Tibial nerve (tissue), 4 donors: ENCODE measurements around the gene CAPN3. TPM values are rescaled to one million over a fixed set of nuclear protein-coding genes. Genes with fewer than 3 reads are reported as not detected.
A peak's percentile ranks its signal among the peaks of the same experiment; 100 is the strongest.

Source experiments
- DNase-seq, 2 donors: peaks; one replicate each; pipeline ENCODE4 v3.0.0-alpha.2; 2019; ENCODE audit warnings: low spot score in 2 of 2
- H3K27ac ChIP-seq, 4 donors: fragments of 200-600 bp; sonication (generic) in 3 of 4; one replicate each; pipeline ENCODE4 v1.5.1; 2017 to 2019; ENCODE audit warnings: mild to moderate bottlenecking in 1 of 4
- H3K27me3 ChIP-seq, 2 donors: fragments of 200-600 bp; sonication (generic) in 1 of 2; one replicate each; pipeline versions ENCODE4 v1.5.1 to v1.6.0; 2017 to 2019
- H3K36me3 ChIP-seq, 3 donors: fragments of 200-600 bp; sonication (generic); one replicate each; pipeline ENCODE4 v1.5.1; 2018 to 2019
- H3K4me1 ChIP-seq, 4 donors: fragments of 200-600 bp; sonication (generic) in 3 of 4; one replicate each; pipeline ENCODE4 v1.5.1; 2017 to 2019
- H3K4me3 ChIP-seq, 4 donors: fragments of 200-600 bp; sonication (generic) in 3 of 4; one replicate each; pipeline ENCODE4 v1.5.1; 2017 to 2019; ENCODE audit warnings: mild to moderate bottlenecking in 1 of 4, moderate library complexity in 1 of 4
- H3K9me3 ChIP-seq, 4 donors: fragments of 200-600 bp; sonication (generic) in 3 of 4; one replicate each; pipeline ENCODE4 v1.5.1; 2017 to 2019
- EP300 ChIP-seq, 2 donors: sonication (generic); formaldehyde crosslinking; IDR thresholded peaks; one replicate each; pipeline ENCODE4 v1.6.1; 2017; ENCODE audit warnings: antibody characterized with exemption in 2 of 2, mild to moderate bottlenecking in 1 of 2
- POLR2A ChIP-seq, 2 donors: fragments of 450-650 bp; IDR thresholded peaks; one replicate each; pipeline ENCODE4 v1.6.1; 2017; ENCODE audit warnings: antibody characterized with exemption in 2 of 2, mild to moderate bottlenecking in 2 of 2, moderate library complexity in 2 of 2
- WGBS, 2 donors: methylation state at CpG; one replicate each; pipeline ENCODE4 v1.1.5; 2018; 5-methylcytosine and 5-hydroxymethylcytosine counted together
- total RNA-seq, 4 donors: library from RNA; depleted of rRNA; stranded (reverse); fragments of >200 nt; gene quantifications; one replicate each; pipeline ENCODE4 v1.1.0, GENCODE V29; 2016
- TF ChIP-seq, protein P1 (sequence below), 5 experiments: fragments of 200-600 bp in 3 of 5; fragments of 450-650 bp in 2 of 5; sonication (generic) in 3 of 5; IDR thresholded peaks; one replicate each; pipeline ENCODE4 v1.5.1; 2016 to 2019; ENCODE audit warnings: antibody characterized with exemption in 5 of 5, mild to moderate bottlenecking in 3 of 5, moderate library complexity in 2 of 5

CAPN3 gene
- total RNA-seq, 4 donors from 2014 or later = 16.1 to 34.9 (median 30.7) TPM

DNA sequence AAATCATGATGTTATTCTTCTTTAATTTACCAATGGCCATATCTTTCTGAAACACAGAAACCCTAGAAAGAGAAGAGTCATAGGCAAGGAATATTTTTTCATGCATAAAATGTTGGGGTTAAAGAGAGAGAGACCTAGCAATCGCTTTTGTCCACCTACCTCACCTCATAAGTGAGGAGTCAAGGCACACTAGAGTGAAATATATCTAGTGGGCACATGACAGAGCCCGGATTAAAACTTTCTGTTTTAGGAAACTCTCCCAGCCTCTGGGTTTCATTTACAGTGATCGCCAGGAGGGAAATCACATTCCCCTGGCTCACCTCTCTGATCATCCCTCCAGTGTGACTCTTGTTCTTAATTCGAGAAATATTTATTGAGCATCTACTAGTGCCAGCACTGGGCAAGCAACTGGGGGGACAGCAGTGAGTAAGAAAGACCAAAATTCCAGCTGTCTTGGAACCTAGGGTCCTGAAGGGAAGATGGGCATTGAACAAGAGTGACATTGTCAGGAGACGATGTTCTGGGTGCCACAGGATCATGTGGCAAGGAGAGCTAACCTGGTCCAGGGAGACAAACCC lies 1.3 kb downstream of the CAPN3 start:
- no peaks in the 10 kb centered on the region for H3K9me3 ChIP-seq
- TF ChIP-seq EP300 (IDR thresholded peaks at IDR 0.05) (no peak), POLR2A (IDR thresholded peaks at IDR 0.05) (no peak)
- TF ChIP-seq, protein P1, sequence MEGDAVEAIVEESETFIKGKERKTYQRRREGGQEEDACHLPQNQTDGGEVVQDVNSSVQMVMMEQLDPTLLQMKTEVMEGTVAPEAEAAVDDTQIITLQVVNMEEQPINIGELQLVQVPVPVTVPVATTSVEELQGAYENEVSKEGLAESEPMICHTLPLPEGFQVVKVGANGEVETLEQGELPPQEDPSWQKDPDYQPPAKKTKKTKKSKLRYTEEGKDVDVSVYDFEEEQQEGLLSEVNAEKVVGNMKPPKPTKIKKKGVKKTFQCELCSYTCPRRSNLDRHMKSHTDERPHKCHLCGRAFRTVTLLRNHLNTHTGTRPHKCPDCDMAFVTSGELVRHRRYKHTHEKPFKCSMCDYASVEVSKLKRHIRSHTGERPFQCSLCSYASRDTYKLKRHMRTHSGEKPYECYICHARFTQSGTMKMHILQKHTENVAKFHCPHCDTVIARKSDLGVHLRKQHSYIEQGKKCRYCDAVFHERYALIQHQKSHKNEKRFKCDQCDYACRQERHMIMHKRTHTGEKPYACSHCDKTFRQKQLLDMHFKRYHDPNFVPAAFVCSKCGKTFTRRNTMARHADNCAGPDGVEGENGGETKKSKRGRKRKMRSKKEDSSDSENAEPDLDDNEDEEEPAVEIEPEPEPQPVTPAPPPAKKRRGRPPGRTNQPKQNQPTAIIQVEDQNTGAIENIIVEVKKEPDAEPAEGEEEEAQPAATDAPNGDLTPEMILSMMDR (IDR thresholded peaks at IDR 0.05) = no peak
- H3K27ac ChIP-seq = no peak overlapping the region
- H3K27me3 ChIP-seq = no peaks in the 10 kb centered on the region
- WGBS, 2 donors = 93 to 94% methylated on average over 5 of the region's 5 CpGs
- H3K4me3 ChIP-seq = no peak overlapping the region
- H3K4me1 ChIP-seq = no peaks in the 10 kb centered on the region
- peaks cover 0 to 61% (median 0%) of the 10 kb centered on the region in 3 donors for H3K36me3 ChIP-seq
- no peak for DNase-seq

DNA sequence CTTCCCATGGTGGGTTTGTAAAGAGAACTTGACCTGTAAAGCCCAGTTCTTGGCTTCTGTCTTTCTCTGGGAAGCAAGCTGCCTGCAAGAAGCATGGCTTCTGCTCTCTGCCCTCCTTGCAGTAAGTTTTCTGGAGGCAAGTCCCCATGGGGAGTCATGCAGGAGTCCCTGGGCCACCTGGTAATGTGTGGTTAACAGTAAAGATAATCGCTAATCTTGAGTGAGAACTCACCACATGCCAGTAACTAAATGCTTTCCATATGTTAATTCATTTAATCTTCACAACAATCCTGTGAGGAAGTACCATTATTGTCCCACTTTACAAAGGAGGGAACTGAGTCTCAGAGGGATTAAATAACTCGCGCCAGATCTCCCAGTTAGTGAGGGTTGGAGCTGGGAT lies 4.2 kb downstream of the CAPN3 start:
- WGBS, 2 donors = 77 to 79% methylated on average over 3 of the region's 3 CpGs
- no peaks in the 10 kb centered on the region for H3K27me3 ChIP-seq
- no peak overlapping the region for H3K4me3 ChIP-seq
- H3K27ac ChIP-seq = no peak overlapping the region
- H3K36me3 ChIP-seq = peaks cover 0 to 44% (median 0%) of the 10 kb centered on the region in 3 donors
- TF ChIP-seq POLR2A (IDR thresholded peaks at IDR 0.05) (no peak), EP300 (IDR thresholded peaks at IDR 0.05) (no peak)
- TF ChIP-seq, protein P1 (IDR thresholded peaks at IDR 0.05) = no peak
- H3K9me3 ChIP-seq = no peaks in the 10 kb centered on the region
- DNase-seq = no peak
- no peaks in the 10 kb centered on the region for H3K4me1 ChIP-seq

DNA sequence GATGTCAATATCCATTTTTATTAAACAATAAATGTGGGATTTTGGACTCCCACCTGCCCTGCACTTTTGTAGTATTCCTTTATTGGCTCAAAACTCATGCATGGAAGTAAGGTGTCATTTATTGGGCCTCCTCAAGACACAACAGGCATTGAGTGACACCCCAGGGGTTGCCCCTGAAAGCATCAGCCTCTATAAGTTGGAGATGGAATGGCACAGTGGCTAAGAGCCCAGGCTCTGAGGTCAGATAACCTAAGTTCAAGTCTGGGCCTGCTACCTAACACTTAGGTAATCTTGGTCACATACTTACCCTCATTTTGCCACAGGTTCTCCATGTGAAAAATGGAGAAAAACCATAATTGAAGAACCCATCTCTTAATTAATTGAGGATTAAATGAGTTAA lies 4.6 kb downstream of the CAPN3 start:
- Histone ChIP-seq H3K4me3 (no peak overlapping the region), H3K27me3 (no peaks in the 10 kb centered on the region), H3K36me3 (peaks cover 0 to 40% (median 0%) of the 10 kb centered on the region in 3 donors), H3K9me3 (no peaks in the 10 kb centered on the region), H3K4me1 (no peaks in the 10 kb centered on the region), H3K27ac (no peak overlapping the region)
- no peak for DNase-seq
- TF ChIP-seq EP300 (IDR thresholded peaks at IDR 0.05) (no peak), POLR2A (IDR thresholded peaks at IDR 0.05) (no peak)
- TF ChIP-seq, protein P1 (IDR thresholded peaks at IDR 0.05) = no peak

DNA sequence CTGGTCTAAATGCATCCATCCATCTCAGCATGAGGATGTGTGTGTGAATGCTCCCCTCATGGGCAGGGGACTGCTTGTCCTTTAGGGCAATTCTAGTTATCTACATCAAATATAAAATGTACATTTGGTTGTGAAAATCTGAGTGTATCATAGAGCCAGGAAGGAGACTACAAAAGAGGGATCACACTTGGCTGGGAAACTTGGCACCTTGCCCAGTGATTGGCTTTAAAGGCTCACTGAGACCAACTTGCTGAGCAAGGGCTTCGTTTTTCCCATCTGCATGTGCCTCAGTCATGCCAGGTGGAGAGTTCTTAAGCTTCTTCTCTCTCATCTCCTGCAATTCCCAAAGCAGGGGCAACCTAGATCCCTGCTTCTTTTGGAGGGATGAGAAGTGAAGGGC lies 5.2 kb downstream of the CAPN3 start:
- no peak overlapping the region for H3K27ac ChIP-seq
- peak in 1 of 2 donors; percentile 46 for DNase-seq

DNA sequence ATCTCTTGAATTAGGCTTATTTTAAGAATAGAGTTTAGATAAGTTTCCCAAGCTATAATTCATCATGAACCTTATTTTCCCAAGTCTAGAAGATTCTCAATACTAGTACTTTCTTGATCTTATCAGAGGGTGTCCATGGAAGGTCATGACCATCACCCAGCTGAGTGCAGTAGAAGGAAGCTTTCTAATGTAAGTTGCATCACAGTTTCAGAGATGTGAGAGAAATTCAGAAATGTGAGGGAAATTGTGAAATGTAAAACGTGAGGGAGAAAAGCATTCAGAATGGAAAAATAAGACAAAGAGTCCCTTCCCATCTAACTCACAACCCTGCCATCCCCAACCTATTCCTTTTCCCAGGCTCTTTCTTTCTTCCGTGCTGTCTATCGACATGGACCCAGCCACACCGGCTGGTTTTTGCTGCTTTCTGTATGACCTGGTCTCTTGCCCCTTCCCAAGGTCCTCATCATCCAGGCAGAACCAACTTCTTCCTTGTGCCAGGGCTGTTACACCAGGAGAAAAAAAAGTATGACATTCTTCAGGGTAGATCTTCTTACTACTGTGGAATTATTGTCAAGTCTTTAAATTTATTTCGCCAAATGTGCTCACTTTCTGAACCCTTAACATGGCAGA lies 6.7 kb downstream of the CAPN3 start:
- TF ChIP-seq POLR2A (IDR thresholded peaks at IDR 0.05) = no peak
- no peak for TF ChIP-seq EP300 (IDR thresholded peaks at IDR 0.05)
- TF ChIP-seq, protein P1 (IDR thresholded peaks at IDR 0.05) = no peak
- WGBS, 2 donors = 92 to 94% methylated on average over 5 of the region's 5 CpGs
- H3K36me3 ChIP-seq = peaks cover 0 to 27% (median 0%) of the 10 kb centered on the region in 3 donors
- H3K9me3 ChIP-seq = no peaks in the 10 kb centered on the region
- no peak for DNase-seq
- H3K27ac ChIP-seq = no peak overlapping the region
- no peaks in the 10 kb centered on the region for H3K27me3 ChIP-seq
- no peaks in the 10 kb centered on the region for H3K4me1 ChIP-seq
- H3K4me3 ChIP-seq = no peak overlapping the region

More for the DNA sequence above, 5.2 kb downstream of the CAPN3 start:
- Histone ChIP-seq H3K4me1 (no peaks in the 10 kb centered on the region), H3K36me3 (peaks cover 0 to 36% (median 0%) of the 10 kb centered on the region in 3 donors), H3K4me3 (no peak overlapping the region), H3K9me3 (no peaks in the 10 kb centered on the region), H3K27me3 (no peaks in the 10 kb centered on the region)
- TF ChIP-seq EP300 (IDR thresholded peaks at IDR 0.05) = no peak
- no peak for TF ChIP-seq POLR2A (IDR thresholded peaks at IDR 0.05)
- TF ChIP-seq, protein P1 (IDR thresholded peaks at IDR 0.05) = no peak
- 44 to 46% methylated on average over 1 of the region's 1 CpG for WGBS, 2 donors
